ENCODE data around the gene LMBR1. TPM values are rescaled to one million over a fixed set of nuclear protein-coding genes. Genes with fewer than 3 reads are reported as not detected.

LMBR1 gene
- total RNA-seq, 1 donor from 2014 or later = 37.6 TPM

GRCh38 chr7:156834462-156834861 lies 58.5 kb downstream of the LMBR1 start:
- intact Hi-C loops (cut with micrococcal nuclease) = no loop called here
- TF ChIP-seq CTCF (IDR thresholded peaks at IDR 0.05; ENCODE audit: borderline replicate concordance) = no peak
- H3K36me3 ChIP-seq = peaks cover 30% of the 10 kb centered on the region
- H3K4me1 ChIP-seq = peaks cover 11% of the 10 kb centered on the region
- H3K27me3 ChIP-seq (ENCODE audit: low read depth) = no peaks in the 10 kb centered on the region
- H3K9me3 ChIP-seq (replicated peaks) = no peaks in the 10 kb centered on the region
- H3K27ac ChIP-seq (replicated peaks) = no peak overlapping the region
- no peak for DNase-seq
- no peak overlapping the region for H3K4me3 ChIP-seq

GRCh38 chr7:156833312-156833711 lies 59.7 kb downstream of the LMBR1 start:
- Histone ChIP-seq H3K9me3 (replicated peaks) (no peaks in the 10 kb centered on the region), H3K4me1 (peaks cover 11% of the 10 kb centered on the region), H3K27ac (replicated peaks) (no peak overlapping the region), H3K36me3 (peaks cover 30% of the 10 kb centered on the region), H3K4me3 (no peak overlapping the region), H3K27me3 (ENCODE audit: low read depth) (no peaks in the 10 kb centered on the region)
- DNase-seq = no peak
- no peak for TF ChIP-seq CTCF (IDR thresholded peaks at IDR 0.05; ENCODE audit: borderline replicate concordance)
- intact Hi-C loops (cut with micrococcal nuclease) = no loop called here

GRCh38 chr7:156832195-156832877 lies 60.6 kb downstream of the LMBR1 start:
- TF ChIP-seq CTCF (IDR thresholded peaks at IDR 0.05; ENCODE audit: borderline replicate concordance) = no peak
- no peak overlapping the region for H3K4me3 ChIP-seq
- no peaks in the 10 kb centered on the region for H3K9me3 ChIP-seq (replicated peaks)
- H3K27me3 ChIP-seq (ENCODE audit: low read depth) = no peaks in the 10 kb centered on the region
- H3K4me1 ChIP-seq = peaks cover 11% of the 10 kb centered on the region
- intact Hi-C loops (cut with micrococcal nuclease) = no loop called here
- H3K27ac ChIP-seq (replicated peaks) = no peak overlapping the region
- peaks cover 30% of the 10 kb centered on the region for H3K36me3 ChIP-seq
- no peak for DNase-seq

- no peak for TF ChIP-seq CTCF (IDR thresholded peaks at IDR 0.05; ENCODE audit: borderline replicate concordance)
- Histone ChIP-seq H3K4me3 (no peak overlapping the region), H3K27ac (replicated peaks) (no peak overlapping the region), H3K9me3 (replicated peaks) (no peaks in the 10 kb centered on the region), H3K27me3 (ENCODE audit: low read depth) (no peaks in the 10 kb centered on the region), H3K36me3 (peaks cover 32% of the 10 kb centered on the region), H3K4me1 (no peaks in the 10 kb centered on the region)
- intact Hi-C loops (cut with micrococcal nuclease) = no loop called here
- no peak for DNase-seq
Measured at GRCh38 chr7:156829669-156830336, 63.2 kb downstream of the LMBR1 start.

- H3K36me3 ChIP-seq = peaks cover 18% of the 10 kb centered on the region
- peak; percentile 61 for TF ChIP-seq CTCF (IDR thresholded peaks at IDR 0.05; ENCODE audit: borderline replicate concordance)
- H3K27me3 ChIP-seq (ENCODE audit: low read depth) = no peaks in the 10 kb centered on the region
- H3K4me1 ChIP-seq = no peaks in the 10 kb centered on the region
- H3K27ac ChIP-seq (replicated peaks) = no peak overlapping the region
- no peak for DNase-seq
- intact Hi-C loops (cut with micrococcal nuclease) = no loop called here
- no peaks in the 10 kb centered on the region for H3K9me3 ChIP-seq (replicated peaks)
- no peak overlapping the region for H3K4me3 ChIP-seq
Measured at GRCh38 chr7:156827587-156828203, 65.3 kb downstream of the LMBR1 start.
